ENCODE measurements around the gene AUH. TPM values are rescaled to one million over a fixed set of nuclear protein-coding genes. Genes with fewer than 3 reads are reported as not detected.

The AUH gene
- total RNA-seq, 1 experiment from 2014 or later: 29.0 TPM

GRCh38 chr9:91346644-91347043 lies 15.1 kb downstream of the AUH start:
- no peak for TF ChIP-seq EGR1 (IDR thresholded peaks at IDR 0.05; ENCODE audit: low read depth)
- TF ChIP-seq EZH2phosphoT487 (IDR thresholded peaks at IDR 0.05; ENCODE audit: borderline replicate concordance): no peak
- TF ChIP-seq, protein P1, sequence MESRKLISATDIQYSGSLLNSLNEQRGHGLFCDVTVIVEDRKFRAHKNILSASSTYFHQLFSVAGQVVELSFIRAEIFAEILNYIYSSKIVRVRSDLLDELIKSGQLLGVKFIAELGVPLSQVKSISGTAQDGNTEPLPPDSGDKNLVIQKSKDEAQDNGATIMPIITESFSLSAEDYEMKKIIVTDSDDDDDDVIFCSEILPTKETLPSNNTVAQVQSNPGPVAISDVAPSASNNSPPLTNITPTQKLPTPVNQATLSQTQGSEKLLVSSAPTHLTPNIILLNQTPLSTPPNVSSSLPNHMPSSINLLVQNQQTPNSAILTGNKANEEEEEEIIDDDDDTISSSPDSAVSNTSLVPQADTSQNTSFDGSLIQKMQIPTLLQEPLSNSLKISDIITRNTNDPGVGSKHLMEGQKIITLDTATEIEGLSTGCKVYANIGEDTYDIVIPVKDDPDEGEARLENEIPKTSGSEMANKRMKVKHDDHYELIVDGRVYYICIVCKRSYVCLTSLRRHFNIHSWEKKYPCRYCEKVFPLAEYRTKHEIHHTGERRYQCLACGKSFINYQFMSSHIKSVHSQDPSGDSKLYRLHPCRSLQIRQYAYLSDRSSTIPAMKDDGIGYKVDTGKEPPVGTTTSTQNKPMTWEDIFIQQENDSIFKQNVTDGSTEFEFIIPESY (IDR thresholded peaks at IDR 0.05; ENCODE audit: extremely low read depth, insufficient replicate concordance, low read length): no peak
- no peak for TF ChIP-seq YY1 (IDR thresholded peaks at IDR 0.05; ENCODE audit: extremely low read depth, insufficient replicate concordance, low read depth, low read length)
- no peak for TF ChIP-seq JUND (IDR thresholded peaks at IDR 0.05)
- no peak for TF ChIP-seq RAD21 (IDR thresholded peaks at IDR 0.05; ENCODE audit: low read depth)
- Histone ChIP-seq H3K9ac (ENCODE audit: low read length) (no peak overlapping the region), H2AFZ (ENCODE audit: low read depth, low read length, poor library complexity, severe bottlenecking) (no peak overlapping the region), H3K27me3 (ENCODE audit: insufficient read depth, low read length) (no peaks in the 10 kb centered on the region), H3K27ac (ENCODE audit: low read depth, low read length) (no peak overlapping the region), H3K4me1 (ENCODE audit: control insufficient read depth in 1 of 2, insufficient read depth in 2 of 2, low read length in 2 of 2) (peaks cover 4 to 12% of the 10 kb centered on the region in 2 experiments; a peak in 3 of 4 replicates), H3K36me3 (ENCODE audit: control insufficient read depth in 1 of 2, insufficient read depth in 2 of 2, low read length in 2 of 2) (peaks cover 0 to 7% of the 10 kb centered on the region in 2 experiments; a peak in 1 of 4 replicates), H3K4me2 (ENCODE audit: low read length) (no peak overlapping the region), H3K9me2 (ENCODE audit: insufficient read depth) (no peaks in the 10 kb centered on the region), H3K4me3 (replicated peaks in 1 of 2; ENCODE audit: low read depth in 1 of 2, low read length in 2 of 2) (no peak overlapping the region), H3K9me3 (ENCODE audit: control insufficient read depth in 1 of 2, insufficient read depth in 1 of 2, low read depth in 1 of 2, low read length in 2 of 2) (no peaks in the 10 kb centered on the region), H3K79me2 (ENCODE audit: insufficient read depth, low read length) (peaks cover 6% of the 10 kb centered on the region; the same call in 1 of the 2 replicates), H4K20me1 (ENCODE audit: insufficient read depth) (peaks cover 6% of the 10 kb centered on the region)
- POLR2A ChIA-PET: interaction anchor here (0.7 kb wide), 1 partner anchor 11 kb away, joined by 3 read pairs; no protein-coding TSS in a partner anchor
- no TSS peak for BruUV-seq (replicated peaks)
- intact Hi-C loops (cut with micrococcal nuclease): no loop called here
- CTCF ChIA-PET: no interaction called here
- no peak for DNase-seq (ENCODE audit: low read depth, low spot score)
- RAD21 ChIA-PET (ENCODE audit: low non-redundant PET in 1 of 2, low total read pairs in 2 of 2, uncharacterized antibody in 2 of 2, unreplicated experiment in 2 of 2): no interaction called here
- no peak for ATAC-seq

- POLR2A ChIA-PET: no interaction called here
- CTCF ChIA-PET: no interaction called here
Measured at GRCh38 chr9:91345978-91346377, 15.7 kb downstream of the AUH start.

More at GRCh38 chr9:91345978-91346377, 15.7 kb downstream of the AUH start:
- peaks cover 4 to 12% of the 10 kb centered on the region in 2 experiments; a peak in 3 of 4 replicates for H3K4me1 ChIP-seq (ENCODE audit: control insufficient read depth in 1 of 2, insufficient read depth in 2 of 2, low read length in 2 of 2)
- H3K27me3 ChIP-seq (ENCODE audit: insufficient read depth, low read length): no peaks in the 10 kb centered on the region
- no peaks in the 10 kb centered on the region for H3K9me3 ChIP-seq (ENCODE audit: control insufficient read depth in 1 of 2, insufficient read depth in 1 of 2, low read depth in 1 of 2, low read length in 2 of 2)
- ATAC-seq: no peak
- no peak overlapping the region for H3K4me2 ChIP-seq (ENCODE audit: low read length)
- DNase-seq (ENCODE audit: low read depth, low spot score): no peak
- TF ChIP-seq CEBPB (IDR thresholded peaks at IDR 0.05; ENCODE audit: low read depth): no peak
- TF ChIP-seq FOSL1 (IDR thresholded peaks at IDR 0.05; ENCODE audit: low read depth): no peak
- no peak for TF ChIP-seq TCF7L2 (IDR thresholded peaks at IDR 0.05; ENCODE audit: borderline replicate concordance, extremely low read depth, insufficient read depth, insufficient read length)
- no peak for TF ChIP-seq ELF1 (IDR thresholded peaks at IDR 0.05; ENCODE audit: borderline replicate concordance, low read depth)
- TF ChIP-seq CBX3 (IDR thresholded peaks at IDR 0.05; ENCODE audit: low read depth): no peak
- TF ChIP-seq ZFX (IDR thresholded peaks at IDR 0.05): no peak
- no peak for TF ChIP-seq ATF3 (IDR thresholded peaks at IDR 0.05)
- no peak for TF ChIP-seq SP1 (IDR thresholded peaks at IDR 0.05; ENCODE audit: low read depth)
- no peak for TF ChIP-seq JUND (IDR thresholded peaks at IDR 0.05)
- no peak for TF ChIP-seq YY1 (IDR thresholded peaks at IDR 0.05; ENCODE audit: extremely low read depth, insufficient replicate concordance, low read depth, low read length)
- no peak for TF ChIP-seq ZNF274 (IDR thresholded peaks at IDR 0.05; ENCODE audit: low read depth, low read length)
- TF ChIP-seq MAX (IDR thresholded peaks at IDR 0.05): no peak
- TF ChIP-seq EZH2phosphoT487 (IDR thresholded peaks at IDR 0.05; ENCODE audit: borderline replicate concordance): no peak
- no peak for TF ChIP-seq SRF (IDR thresholded peaks at IDR 0.05; ENCODE audit: low read depth)
- no peak for TF ChIP-seq EZH2 (IDR thresholded peaks at IDR 0.05)
- RAD21 ChIA-PET (ENCODE audit: low non-redundant PET in 1 of 2, low total read pairs in 2 of 2, uncharacterized antibody in 2 of 2, unreplicated experiment in 2 of 2): no interaction called here
- no peak overlapping the region for H3K9ac ChIP-seq (ENCODE audit: low read length)
- no TSS peak for BruUV-seq (replicated peaks)
- H2AFZ ChIP-seq (ENCODE audit: low read depth, low read length, poor library complexity, severe bottlenecking): no peak overlapping the region
- intact Hi-C loops (cut with micrococcal nuclease): no loop called here
- no peaks in the 10 kb centered on the region for H3K9me2 ChIP-seq (ENCODE audit: insufficient read depth)
- H3K36me3 ChIP-seq (ENCODE audit: control insufficient read depth in 1 of 2, insufficient read depth in 2 of 2, low read length in 2 of 2): peaks cover 0 to 10% of the 10 kb centered on the region in 2 experiments; a peak in 1 of 4 replicates
- H3K27ac ChIP-seq (ENCODE audit: low read depth, low read length): no peak overlapping the region
- no peak overlapping the region for H3K4me3 ChIP-seq (replicated peaks in 1 of 2; ENCODE audit: low read depth in 1 of 2, low read length in 2 of 2)
- peaks cover 6% of the 10 kb centered on the region; the same call in 1 of the 2 replicates for H3K79me2 ChIP-seq (ENCODE audit: insufficient read depth, low read length)
- peaks cover 6% of the 10 kb centered on the region for H4K20me1 ChIP-seq (ENCODE audit: insufficient read depth)

Data from HCT116 (cell line).